ENCODE measurements around the gene THTPA. TPM values are rescaled to one million over a fixed set of nuclear protein-coding genes. Genes with fewer than 3 reads are reported as not detected.

Gene THTPA
- polyA plus RNA-seq, 3 donors = 15.3 to 18.2 (median 17.0) TPM

DNA sequence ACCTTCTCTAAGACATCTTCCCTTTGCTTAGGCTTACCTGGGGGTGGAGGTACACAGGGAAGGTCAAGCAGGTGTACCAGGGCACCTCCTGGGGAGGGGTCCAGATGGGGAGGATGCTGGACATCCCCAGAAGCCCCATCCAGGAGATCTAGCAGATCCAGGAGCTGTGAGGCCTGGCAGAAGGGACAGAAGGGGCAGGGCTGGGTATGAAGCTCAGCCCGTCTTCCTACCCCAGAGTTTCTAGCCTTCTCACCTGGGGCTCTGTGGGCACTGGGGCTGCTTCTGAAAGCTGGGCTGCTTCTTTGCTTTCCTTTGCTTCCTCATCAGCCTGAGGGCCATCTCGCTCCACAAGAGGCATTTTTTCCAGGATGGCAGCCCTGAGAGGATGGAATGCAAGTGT lies 5.2 kb downstream of the THTPA start:
- 90% methylated on average over 2 of the region's 2 CpGs for WGBS (ENCODE audit: insufficient coverage)
- Mint-ChIP-seq H3K4me3 (no peak overlapping the region), H3K4me1 (peaks cover 37% of the 10 kb centered on the region), H3K27ac (peak overlapping the region in 2 of 7 donors; percentile 5 to 73), H3K9me3 (no peaks in the 10 kb centered on the region), H3K36me3 (peaks cover 60 to 81% of the 10 kb centered on the region in 2 donors), H3K27me3 (ENCODE audit: low read depth in 3 of 3) (peaks cover 0 to 1% (median 0%) of the 10 kb centered on the region in 3 donors)
- intact Hi-C loops (cut with micrococcal nuclease) = loop anchor here in 1 of 2 donors (5.0 to 10.0 kb wide), 2 partner anchors 84 to 236 kb away; partner anchors contain the start of gene PABPN1
- no peaks in the 10 kb centered on the region for H3K27me3 ChIP-seq (ENCODE audit: control insufficient read depth in 2 of 2, insufficient read depth in 2 of 2, low read length in 2 of 2)
- DNase-seq = no peak
- peaks cover 64 to 81% of the 10 kb centered on the region in 2 donors for H3K36me3 ChIP-seq (replicated peaks in 1 of 2; ENCODE audit: control insufficient read depth in 1 of 2, insufficient read depth in 2 of 2, low read length in 2 of 2)
- no peak overlapping the region for H3K4me2 ChIP-seq (replicated peaks; ENCODE audit: extremely low read depth, low read length, poor library complexity, severe bottlenecking)
- H3K9ac ChIP-seq (ENCODE audit: insufficient read depth, low read length, poor library complexity, severe bottlenecking) = no peak overlapping the region
- TF ChIP-seq CTCF (IDR thresholded peaks at IDR 0.05) = no peak
- peaks cover 31% of the 10 kb centered on the region for H4K20me1 ChIP-seq (ENCODE audit: insufficient read depth, low read length)
- no peaks in the 10 kb centered on the region for H3K9me3 ChIP-seq (replicated peaks in 1 of 2; ENCODE audit: control insufficient read depth in 1 of 2, insufficient read depth in 1 of 2, low read length in 2 of 2)
- H3K27ac ChIP-seq (ENCODE audit: low read depth in 1 of 2, low read length in 2 of 2) = no peak overlapping the region
- no peak overlapping the region for H2AFZ ChIP-seq (ENCODE audit: insufficient read depth, low read depth, low read length, poor library complexity, severe bottlenecking)
- H3K79me2 ChIP-seq (ENCODE audit: insufficient read depth, low read length) = peaks cover 17% of the 10 kb centered on the region
- H3K4me3 ChIP-seq (replicated peaks in 1 of 3; ENCODE audit: low read depth in 2 of 3, low read length in 3 of 3) = no peak overlapping the region
- peaks cover 26 to 33% of the 10 kb centered on the region in 2 donors for H3K4me1 ChIP-seq (ENCODE audit: control insufficient read depth in 1 of 2, insufficient read depth in 2 of 2, low read length in 2 of 2)

GRCh38 chr14:23561873-23562821 lies 6.1 kb downstream of the THTPA start:
- Mint-ChIP-seq H3K4me3 (no peak overlapping the region), H3K9me3 (no peaks in the 10 kb centered on the region), H3K27me3 (ENCODE audit: low read depth in 3 of 3) (peaks cover 0 to 1% (median 0%) of the 10 kb centered on the region in 3 donors), H3K4me1 (peaks cover 37% of the 10 kb centered on the region), H3K27ac (peak overlapping the region in 3 of 7 donors; percentile 28 to 61 (median 36)), H3K36me3 (peaks cover 60 to 82% of the 10 kb centered on the region in 2 donors)
- Histone ChIP-seq H3K9ac (ENCODE audit: insufficient read depth, low read length, poor library complexity, severe bottlenecking) (no peak overlapping the region), H3K79me2 (ENCODE audit: insufficient read depth, low read length) (peaks cover 13% of the 10 kb centered on the region), H3K4me2 (replicated peaks; ENCODE audit: extremely low read depth, low read length, poor library complexity, severe bottlenecking) (no peak overlapping the region), H2AFZ (ENCODE audit: insufficient read depth, low read depth, low read length, poor library complexity, severe bottlenecking) (no peak overlapping the region), H3K4me1 (ENCODE audit: control insufficient read depth in 1 of 2, insufficient read depth in 2 of 2, low read length in 2 of 2) (peaks cover 25 to 33% of the 10 kb centered on the region in 2 donors), H3K36me3 (replicated peaks in 1 of 2; ENCODE audit: control insufficient read depth in 1 of 2, insufficient read depth in 2 of 2, low read length in 2 of 2) (peaks cover 64 to 81% of the 10 kb centered on the region in 2 donors), H4K20me1 (ENCODE audit: insufficient read depth, low read length) (peaks cover 31% of the 10 kb centered on the region), H3K27me3 (ENCODE audit: control insufficient read depth in 2 of 2, insufficient read depth in 2 of 2, low read length in 2 of 2) (no peaks in the 10 kb centered on the region), H3K4me3 (replicated peaks in 1 of 3; ENCODE audit: low read depth in 2 of 3, low read length in 3 of 3) (no peak overlapping the region), H3K9me3 (replicated peaks in 1 of 2; ENCODE audit: control insufficient read depth in 1 of 2, insufficient read depth in 1 of 2, low read length in 2 of 2) (no peaks in the 10 kb centered on the region), H3K27ac (ENCODE audit: low read depth in 1 of 2, low read length in 2 of 2) (no peak overlapping the region)
- DNase-seq = no peak
- intact Hi-C loops (cut with micrococcal nuclease) = loop anchor here (1.0 to 10.0 kb wide), 3 partner anchors 84 to 237 kb away; partner anchors contain the start of gene PABPN1 (in 1 of the 2)
- WGBS (ENCODE audit: insufficient coverage) = 86% methylated on average over 11 of the region's 15 CpGs
- no peak for TF ChIP-seq CTCF (IDR thresholded peaks at IDR 0.05)
